GM19193 (cell line): ENCODE data around the gene ABCC1.

Experiments used
- POLR2A ChIP-seq: IDR thresholded peaks from 4 replicates; pipeline ENCODE4 v1.6.1; 2011; ENCODE audit not compliant: insufficient read depth, insufficient read length; ENCODE audit errors: extremely low read depth

Gene ABCC1

GRCh38 chr16:15932939-15933338 is 16.5 kb upstream of the ABCC1 start:
- no peak for TF ChIP-seq POLR2A

GRCh38 chr16:15933781-15934180 is 15.6 kb upstream of the ABCC1 start:
- no peak for TF ChIP-seq POLR2A

DNA sequence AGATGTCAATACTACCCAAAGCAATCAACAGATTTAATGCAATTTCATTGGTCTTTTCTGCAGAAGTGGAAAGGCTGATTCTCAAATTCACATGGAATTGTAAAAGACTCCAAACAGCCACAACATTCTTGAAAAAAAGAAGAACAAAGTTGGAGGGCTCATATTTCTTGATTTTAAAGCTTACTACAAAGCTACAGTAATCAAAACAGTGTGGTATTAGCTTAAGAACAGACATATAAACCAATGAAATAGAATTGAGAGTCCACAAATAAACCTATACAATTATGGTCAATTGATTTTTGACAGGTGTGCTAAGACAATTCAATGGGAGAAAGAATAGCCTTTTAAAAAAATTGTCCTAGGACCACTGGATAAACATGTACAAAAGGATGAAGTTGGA is 14.4 kb upstream of the ABCC1 start:
- TF ChIP-seq POLR2A: no peak

- no peak for TF ChIP-seq POLR2A
Measured at GRCh38 chr16:15942931-15943690, 6.3 kb upstream of the ABCC1 start.

- no peak for TF ChIP-seq POLR2A
Measured at GRCh38 chr16:15946257-15947044, 3.0 kb upstream of the ABCC1 start.

- no peak for TF ChIP-seq POLR2A
Measured at GRCh38 chr16:15947983-15948509, 1.4 kb upstream of the ABCC1 start.

DNA sequence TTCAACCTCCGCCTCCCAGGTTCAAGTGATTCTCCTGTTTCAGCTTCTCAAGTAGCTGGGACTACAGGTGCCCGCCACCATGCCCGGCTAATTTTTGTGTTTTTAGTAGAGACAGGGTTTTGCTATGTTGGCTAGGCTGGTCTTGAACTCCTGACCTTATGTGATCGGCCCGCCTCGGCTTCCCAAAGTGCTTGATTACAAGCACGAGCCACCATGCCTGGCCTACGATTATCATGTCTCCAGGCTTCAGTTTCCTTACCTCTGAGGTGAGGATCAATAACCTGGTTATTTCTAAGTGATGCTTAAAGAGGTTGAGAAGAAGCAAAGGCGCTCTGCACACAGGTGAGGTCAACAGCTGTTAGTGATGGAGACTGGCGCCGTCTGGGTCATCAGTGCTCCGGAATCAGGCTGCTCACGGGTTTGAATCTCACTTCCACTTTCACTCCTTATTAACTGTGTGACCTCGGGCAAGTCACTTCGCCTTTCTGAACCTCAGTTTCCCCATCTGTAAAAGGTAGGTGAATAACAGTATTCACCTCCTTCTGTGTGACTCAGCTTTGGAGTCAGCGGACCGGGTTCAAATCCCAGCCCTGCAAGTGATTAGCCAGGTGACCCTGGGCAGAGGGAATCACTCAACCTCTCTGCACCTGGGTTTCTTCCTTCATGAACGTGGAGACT is 745 bp upstream of the ABCC1 start:
- no peak for TF ChIP-seq POLR2A

GRCh38 chr16:15950161-15950854 is 892 bp downstream of the ABCC1 start:
- TF ChIP-seq POLR2A: no peak

DNA sequence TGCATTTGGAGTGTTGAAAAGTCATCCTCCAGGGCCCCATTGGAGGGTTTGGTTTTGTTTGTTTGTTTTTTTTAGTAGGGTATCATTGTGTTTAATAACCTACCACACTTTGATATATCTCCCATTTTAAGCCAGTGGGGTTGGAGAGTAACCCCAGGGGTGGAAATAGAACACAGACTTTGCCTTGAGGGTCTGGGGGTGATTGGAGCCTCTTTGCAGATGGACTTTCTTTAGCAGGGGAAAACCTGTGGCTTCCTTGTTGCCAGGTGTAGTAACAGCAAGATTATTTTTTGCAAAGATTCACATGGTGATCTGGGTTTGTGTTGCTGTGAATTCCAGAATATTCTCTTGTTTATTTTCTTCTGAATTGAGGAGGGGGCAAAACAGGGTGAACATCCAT is 1.5 kb downstream of the ABCC1 start:
- no peak for TF ChIP-seq POLR2A

DNA sequence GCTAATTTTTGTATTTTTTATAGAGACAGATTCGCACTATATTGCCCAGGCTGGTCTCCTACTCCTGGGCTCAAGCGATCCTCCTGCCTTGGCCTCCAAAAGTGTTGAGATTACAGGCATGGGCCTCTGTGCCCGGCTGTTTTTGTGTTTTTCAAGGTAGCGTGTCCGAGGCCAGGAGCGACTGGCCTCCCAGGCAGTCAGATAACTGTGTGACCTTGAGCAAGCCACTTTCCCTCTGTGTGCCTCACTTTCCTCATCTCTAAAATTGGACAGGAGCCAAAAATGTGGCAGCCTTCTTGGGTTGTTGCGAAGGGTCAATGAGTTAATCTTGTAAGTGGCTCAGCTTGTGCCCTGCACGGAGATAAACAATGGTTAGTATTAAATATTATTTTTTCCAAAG is 2.4 kb downstream of the ABCC1 start:
- TF ChIP-seq POLR2A: no peak

DNA sequence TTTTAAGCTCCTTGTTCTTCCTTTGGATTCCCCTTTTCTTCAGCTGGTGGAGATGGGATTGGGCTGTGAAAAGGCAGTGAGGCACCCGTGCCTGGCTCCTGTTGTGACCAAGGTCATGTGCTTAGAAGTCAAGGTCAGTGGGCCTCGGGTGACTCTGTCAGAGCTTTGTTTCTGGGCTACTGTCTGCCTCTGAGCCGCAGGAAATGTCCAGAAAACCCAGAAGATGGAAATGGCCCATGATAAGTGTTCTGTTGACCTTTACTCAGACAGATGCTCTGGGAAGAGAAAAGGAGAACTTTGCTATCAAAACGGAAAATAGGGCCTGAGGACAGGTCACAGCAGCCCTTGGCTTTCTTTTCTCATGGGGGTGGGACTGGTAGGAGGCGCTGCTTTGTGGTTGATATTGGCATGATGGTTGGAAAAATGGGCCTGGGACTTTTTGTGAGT is 2.9 kb downstream of the ABCC1 start:
- no peak for TF ChIP-seq POLR2A

DNA sequence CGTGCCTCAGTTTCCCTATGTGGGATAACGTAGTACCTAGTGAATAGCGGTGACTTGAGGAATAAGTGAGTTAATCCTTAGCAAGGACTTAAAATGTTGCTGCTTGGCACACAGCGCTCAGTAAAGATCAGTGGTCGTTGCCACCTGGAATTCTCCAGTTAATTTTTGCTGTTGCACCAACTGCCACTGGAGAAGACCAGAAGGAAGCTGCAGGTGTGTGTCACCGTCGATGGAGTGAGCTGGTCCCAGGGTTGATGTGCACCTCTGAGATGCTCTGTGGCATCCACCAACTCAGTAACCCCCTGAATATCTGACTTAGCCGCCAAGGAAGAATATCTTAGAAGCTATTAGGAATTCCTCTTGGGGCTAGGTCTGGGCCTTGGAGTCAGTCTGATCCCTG is 4.1 kb downstream of the ABCC1 start:
- TF ChIP-seq POLR2A: no peak

- no peak for TF ChIP-seq POLR2A
Measured at GRCh38 chr16:15953929-15954813, 4.8 kb downstream of the ABCC1 start.

DNA sequence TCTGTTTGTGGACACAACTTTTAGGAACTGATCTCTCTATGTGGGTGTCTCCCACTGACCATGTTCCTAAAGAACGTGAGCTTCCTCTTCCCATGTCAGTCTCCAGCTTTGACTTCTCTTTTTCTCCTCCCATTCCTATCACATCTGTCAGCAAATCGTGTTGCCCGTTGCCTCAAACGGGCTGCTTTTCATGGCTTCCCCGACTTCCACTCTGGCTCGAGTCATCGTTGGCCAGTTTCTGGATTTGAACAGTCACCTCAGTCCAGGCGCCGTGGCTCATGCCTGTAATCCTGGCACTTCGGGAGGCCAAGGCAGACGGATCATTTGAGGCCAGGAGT is 5.4 kb downstream of the ABCC1 start:
- no peak for TF ChIP-seq POLR2A
